Stomach (tissue), 4 donors: ENCODE results near the gene KLHDC3.

Source experiments
- POLR2AphosphoS5 ChIP-seq, 3 donors: sonication (generic); formaldehyde crosslinking; IDR thresholded peaks; one replicate each; pipeline ENCODE4 v1.6.1; 2016; ENCODE audit warnings: antibody characterized with exemption in 3 of 3
- TF ChIP-seq, protein P1 (sequence below), 7 experiments: fragments of 450-650 bp in 4 of 7; fragments of 200-600 bp in 3 of 7; sonication (generic) in 3 of 7; IDR thresholded peaks; one replicate each; pipeline ENCODE4 v1.5.1; 2016 to 2019; ENCODE audit warnings: antibody characterized with exemption in 7 of 7, control low read depth in 2 of 7, mild to moderate bottlenecking in 1 of 7

DNA sequence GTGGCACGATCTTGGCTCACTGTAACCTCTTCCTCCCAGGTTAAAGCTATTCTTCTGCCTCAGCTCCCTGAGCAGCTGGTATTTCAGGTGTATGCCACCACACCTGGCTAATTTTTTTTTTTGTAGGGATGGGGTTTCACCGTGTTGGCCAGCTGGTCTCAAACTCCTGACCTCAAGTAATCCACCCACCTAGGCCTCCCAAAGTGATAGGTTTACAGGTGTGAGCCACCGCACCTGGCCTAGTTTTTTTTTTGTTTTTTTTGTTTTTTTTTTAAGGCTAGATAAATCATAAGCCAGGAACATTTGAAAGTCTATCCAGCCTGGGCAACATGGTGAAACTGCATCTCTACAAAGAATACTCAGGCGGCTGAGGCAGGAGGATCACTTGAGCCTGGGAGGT lies 18.3 kb downstream of the KLHDC3 start:
- TF ChIP-seq, protein P1, sequence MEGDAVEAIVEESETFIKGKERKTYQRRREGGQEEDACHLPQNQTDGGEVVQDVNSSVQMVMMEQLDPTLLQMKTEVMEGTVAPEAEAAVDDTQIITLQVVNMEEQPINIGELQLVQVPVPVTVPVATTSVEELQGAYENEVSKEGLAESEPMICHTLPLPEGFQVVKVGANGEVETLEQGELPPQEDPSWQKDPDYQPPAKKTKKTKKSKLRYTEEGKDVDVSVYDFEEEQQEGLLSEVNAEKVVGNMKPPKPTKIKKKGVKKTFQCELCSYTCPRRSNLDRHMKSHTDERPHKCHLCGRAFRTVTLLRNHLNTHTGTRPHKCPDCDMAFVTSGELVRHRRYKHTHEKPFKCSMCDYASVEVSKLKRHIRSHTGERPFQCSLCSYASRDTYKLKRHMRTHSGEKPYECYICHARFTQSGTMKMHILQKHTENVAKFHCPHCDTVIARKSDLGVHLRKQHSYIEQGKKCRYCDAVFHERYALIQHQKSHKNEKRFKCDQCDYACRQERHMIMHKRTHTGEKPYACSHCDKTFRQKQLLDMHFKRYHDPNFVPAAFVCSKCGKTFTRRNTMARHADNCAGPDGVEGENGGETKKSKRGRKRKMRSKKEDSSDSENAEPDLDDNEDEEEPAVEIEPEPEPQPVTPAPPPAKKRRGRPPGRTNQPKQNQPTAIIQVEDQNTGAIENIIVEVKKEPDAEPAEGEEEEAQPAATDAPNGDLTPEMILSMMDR (IDR thresholded peaks at IDR 0.05) = no peak
- TF ChIP-seq POLR2AphosphoS5 (IDR thresholded peaks at IDR 0.05) = no peak
